Esophagus mucosa (tissue), 1 donor: Measurements from ENCODE around the gene EPHA6. TPM values are rescaled to one million over a fixed set of nuclear protein-coding genes. Genes with fewer than 3 reads are reported as not detected.
"Not testable (repeated sequence)": the region's sequence is repeated elsewhere in the genome, so short reads cannot be mapped to it uniquely, and the experiment has no call there.

Source experiments
- ATAC-seq: fragments of 200-7000 bp; cut with Tn5 transposase; one replicate; pipeline ENCODE4 v1.9.1; 2020
- total RNA-seq: library from RNA; stranded (reverse); gene quantifications from one replicate; pipeline ENCODE4 v1.2.4, GENCODE V29; 2023
- donor health status: DM: yes; HTN: yes; CAD: no.

The EPHA6 gene
- total RNA-seq, 1 donor from 2014 or later: 1.1 TPM

- no peak for ATAC-seq
These were observed 375.4 kb downstream of the EPHA6 start for GRCh38 chr3:97189835-97190234.

GRCh38 chr3:97197083-97197482 is 382.7 kb downstream of the EPHA6 start:
- ATAC-seq: no peak

GRCh38 chr3:97197830-97198229 is 383.4 kb downstream of the EPHA6 start:
- no peak for ATAC-seq

GRCh38 chr3:97200387-97200786 is 386.0 kb downstream of the EPHA6 start:
- ATAC-seq: no peak

- no peak for ATAC-seq
These were observed 387.4 kb downstream of the EPHA6 start for GRCh38 chr3:97201814-97202213.

- ATAC-seq: no peak
These were observed 414.6 kb downstream of the EPHA6 start for GRCh38 chr3:97228966-97229365.

- ATAC-seq: no peak
These were observed 416.1 kb downstream of the EPHA6 start for GRCh38 chr3:97230486-97230885.

GRCh38 chr3:97232393-97233034 is 418.1 kb downstream of the EPHA6 start:
- ATAC-seq: peak; percentile 83

GRCh38 chr3:97235179-97235578 is 420.8 kb downstream of the EPHA6 start:
- peak; percentile 59 for ATAC-seq

GRCh38 chr3:97235611-97236315 is 421.4 kb downstream of the EPHA6 start:
- peak; percentile 74 for ATAC-seq

GRCh38 chr3:97241417-97241816 is 427.0 kb downstream of the EPHA6 start:
- ATAC-seq: peak; percentile 50

- no peak for ATAC-seq
These were observed 431.0 kb downstream of the EPHA6 start for GRCh38 chr3:97245201-97245910.

- ATAC-seq: no peak
These were observed 441.7 kb downstream of the EPHA6 start for GRCh38 chr3:97256060-97256459.

- ATAC-seq: no peak
These were observed 443.7 kb downstream of the EPHA6 start for GRCh38 chr3:97257942-97258697.

GRCh38 chr3:97259263-97259662 is 444.9 kb downstream of the EPHA6 start:
- no peak for ATAC-seq

GRCh38 chr3:97264180-97264579 is 449.8 kb downstream of the EPHA6 start:
- ATAC-seq: no peak

GRCh38 chr3:97265237-97266005 is 451.0 kb downstream of the EPHA6 start:
- no peak for ATAC-seq

- no peak for ATAC-seq
These were observed 454.8 kb downstream of the EPHA6 start for GRCh38 chr3:97269202-97269601.

GRCh38 chr3:97276879-97277550 is 462.6 kb downstream of the EPHA6 start:
- not testable (repeated sequence) for ATAC-seq

GRCh38 chr3:97277708-97278107 is 463.3 kb downstream of the EPHA6 start:
- ATAC-seq: no peak

- no peak for ATAC-seq
These were observed 464.1 kb downstream of the EPHA6 start for GRCh38 chr3:97278506-97278905.

GRCh38 chr3:97291901-97292300 is 477.5 kb downstream of the EPHA6 start:
- no peak for ATAC-seq
